Psoas muscle (tissue), 8 donors: Measurements from ENCODE around the gene USP46. TPM values are rescaled to one million over a fixed set of nuclear protein-coding genes. Genes with fewer than 3 reads are reported as not detected.

ENCODE experiments used
- ATAC-seq, 4 donors: fragments of 200-7000 bp; cut with Tn5 transposase; one replicate each; pipeline ENCODE4 v1.9.1; 2020; ENCODE audit warnings: moderate library complexity in 3 of 4, mild to moderate bottlenecking in 2 of 4
- DNase-seq, 2 donors: peaks; one replicate each; pipeline ENCODE4 v3.0.0-alpha.2; 2020
- H3K27ac ChIP-seq: fragments of 200-600 bp; one replicate; pipeline ENCODE4 v1.8.0; 2022
- H3K27me3 ChIP-seq, 3 donors: fragments of 200-600 bp in 1 of 3; one replicate each; pipeline versions ENCODE4 v1.6.1 to v1.8.0; 2013 to 2022; ENCODE audit warnings: low read length in 2 of 3, mild to moderate bottlenecking in 2 of 3, moderate library complexity in 1 of 3; ENCODE audit not compliant: insufficient read depth in 3 of 3
- H3K36me3 ChIP-seq, 2 donors: fragments of 200-600 bp in 1 of 2; one replicate each; pipeline versions ENCODE4 v1.6.1 to v1.8.0; 2013 to 2022; ENCODE audit warnings: low read depth in 1 of 2, mild to moderate bottlenecking in 1 of 2, moderate library complexity in 1 of 2; ENCODE audit not compliant: insufficient read depth in 1 of 2
- H3K4me1 ChIP-seq: fragments of 200-600 bp; one replicate; pipeline ENCODE4 v1.8.0; 2022
- H3K4me3 ChIP-seq: fragments of 200-600 bp; one replicate; pipeline ENCODE4 v1.8.0; 2022; ENCODE audit warnings: mild to moderate bottlenecking
- H3K9me3 ChIP-seq: fragments of 200-600 bp; one replicate; pipeline ENCODE4 v1.8.0; 2022
- CTCF ChIP-seq: fragments of 200-600 bp; IDR thresholded peaks from one replicate; pipeline ENCODE4 v1.8.0; 2022; ENCODE audit warnings: antibody characterized with exemption
- WGBS, 3 donors: extraction: QIAGEN DNeasy Blood & Tissue Kit; methylation state at CpG; one replicate each; pipeline versions ENCODE4 v1.1.6 to v1.1.7; 2013; 5-methylcytosine and 5-hydroxymethylcytosine counted together
- intact Hi-C, 2 donors: fragments of 100-400 bp; cut with DNase I; formaldehyde crosslinking; loops; one replicate each; pipeline versions ENCODE4 v1.11.0 to v1.14.2; 2022
- polyA plus RNA-seq, 3 donors: library from polyadenylated mRNA; stranded (reverse); fragments of 200-250 nt; gene quantifications; one replicate each; pipeline ENCODE4 v1.2.3, GENCODE V29; 2013
- total RNA-seq, 4 donors: library from RNA; stranded (reverse); fragmentation: NEBNext Ultra II Directional in 2 of 4; extraction: Animal tissue kit (Norgen Biotek cat#: 25700) in 2 of 4; gene quantifications; one replicate each; pipeline versions ENCODE4 v1.2.1 to v1.2.4, GENCODE V29; 2021 to 2023
- donor health status: healthy with polysubstance abuse.
- donor health status: DM: no; HTN: no; CAD: no; lungs with moderate emphysema.
- donor health status: Bipolar disorder and iron deficiency.
- donor health status: healthy.
- donor health status: DM: yes; HTN: yes; CAD: no.
- donor health status: DM: no; HTN: no; CAD: no.
- donor health status: DM: no; HTN: no; CAD: no.
- donor health status: DM: yes; HTN: yes; CAD: no.

The USP46 gene
- total and polyA plus RNA-seq, 7 donors = 3.0 to 28.2 (median 13.0) TPM

- ATAC-seq (no peak), DNase-seq (no peak)
- intact Hi-C loops = no loop called here
- Histone ChIP-seq H3K4me1 (peaks cover 9% of the 10 kb centered on the region), H3K36me3 (no peaks in the 10 kb centered on the region), H3K9me3 (no peaks in the 10 kb centered on the region), H3K27me3 (no peaks in the 10 kb centered on the region), H3K4me3 (no peak overlapping the region), H3K27ac (no peak overlapping the region)
- no peak for TF ChIP-seq CTCF
- 8 to 20% (median 17%) methylated on average over 3 of the region's 3 CpGs for WGBS, 3 donors
Measured at GRCh38 chr4:52586069-52586468, 73.0 kb downstream of the USP46 start.

GRCh38 chr4:52585379-52585778 is 73.7 kb downstream of the USP46 start:
- H3K27ac ChIP-seq = no peak overlapping the region

GRCh38 chr4:52579602-52580272 is 79.4 kb downstream of the USP46 start:
- 80 to 86% (median 83%) methylated on average over 4 of the region's 4 CpGs for WGBS, 3 donors
- no peaks in the 10 kb centered on the region for H3K9me3 ChIP-seq
- no peaks in the 10 kb centered on the region for H3K27me3 ChIP-seq
- ATAC-seq (no peak), DNase-seq (no peak)
- no peak overlapping the region for H3K27ac ChIP-seq
- H3K4me1 ChIP-seq = no peaks in the 10 kb centered on the region
- no peak overlapping the region for H3K4me3 ChIP-seq
- intact Hi-C loops = no loop called here
- no peaks in the 10 kb centered on the region for H3K36me3 ChIP-seq
- no peak for TF ChIP-seq CTCF

More at GRCh38 chr4:52585379-52585778, 73.7 kb downstream of the USP46 start:
- TF ChIP-seq CTCF = no peak
- 85 to 90% (median 89%) methylated on average over 2 of the region's 2 CpGs for WGBS, 3 donors
- no peak for ATAC-seq
- Histone ChIP-seq H3K4me3 (no peak overlapping the region), H3K36me3 (no peaks in the 10 kb centered on the region), H3K4me1 (peaks cover 9% of the 10 kb centered on the region), H3K9me3 (no peaks in the 10 kb centered on the region), H3K27me3 (no peaks in the 10 kb centered on the region)
- no peak for DNase-seq
- intact Hi-C loops = no loop called here

GRCh38 chr4:52578951-52579350 is 80.2 kb downstream of the USP46 start:
- Histone ChIP-seq H3K9me3 (no peaks in the 10 kb centered on the region), H3K4me3 (no peak overlapping the region), H3K36me3 (no peaks in the 10 kb centered on the region), H3K27ac (no peak overlapping the region), H3K27me3 (no peaks in the 10 kb centered on the region), H3K4me1 (no peaks in the 10 kb centered on the region)
- WGBS, 3 donors = 97 to 99% (median 99%) methylated on average over 2 of the region's 2 CpGs
- ATAC-seq (no peak), DNase-seq (no peak)
- intact Hi-C loops = no loop called here
- TF ChIP-seq CTCF = no peak

- no peak for TF ChIP-seq CTCF
- H3K9me3 ChIP-seq = no peaks in the 10 kb centered on the region
- no peaks in the 10 kb centered on the region for H3K4me1 ChIP-seq
- H3K27ac ChIP-seq = no peak overlapping the region
- H3K36me3 ChIP-seq = no peaks in the 10 kb centered on the region
- no peaks in the 10 kb centered on the region for H3K27me3 ChIP-seq
- H3K4me3 ChIP-seq = no peak overlapping the region
- DNase-seq = no peak
- WGBS, 3 donors = 86 to 88% (median 86%) methylated on average over 4 of the region's 4 CpGs
- ATAC-seq = no peak
- intact Hi-C loops = no loop called here
Measured at GRCh38 chr4:52577624-52577962, 81.5 kb downstream of the USP46 start.
